Right ventricle myocardium superior (tissue), 1 donor: ENCODE data around the gene ZC3H14. TPM values are rescaled to one million over a fixed set of nuclear protein-coding genes. Genes with fewer than 3 reads are reported as not detected.

Experiments used
- ATAC-seq: fragments of 200-7000 bp; cut with Tn5 transposase; one replicate; pipeline ENCODE4 v1.9.1; 2020; ENCODE audit warnings: mild to moderate bottlenecking; ENCODE audit not compliant: poor library complexity
- DNase-seq: peaks from one replicate; pipeline ENCODE4 v3.0.0-alpha.2; 2020
- intact Hi-C: fragments of 100-400 bp; cut with DNase I; formaldehyde crosslinking; loops from one replicate; pipeline ENCODE4 v1.11.2; 2022
- total RNA-seq: library from RNA; stranded (reverse); fragmentation: NEBNext Ultra II Directional; extraction: Animal tissue kit (Norgen Biotek cat#: 25700); gene quantifications from one replicate; pipeline ENCODE4 v1.2.1, GENCODE V29; 2021
- donor health status: DM: no; HTN: yes; CAD: no; lungs with severe emphysema.

ZC3H14 gene
- total RNA-seq, 1 donor from 2014 or later: 36.6 TPM

- DNase-seq: no peak
- intact Hi-C loops: no loop called here
- ATAC-seq: no peak
Observed at GRCh38 chr14:88597601-88598000, 34.8 kb downstream of the ZC3H14 start.

GRCh38 chr14:88598097-88598675 lies 35.3 kb downstream of the ZC3H14 start:
- intact Hi-C loops: no loop called here
- ATAC-seq: no peak
- DNase-seq: no peak

GRCh38 chr14:88599326-88599725 lies 36.5 kb downstream of the ZC3H14 start:
- ATAC-seq: no peak
- no peak for DNase-seq

GRCh38 chr14:88599761-88600439 lies 37.1 kb downstream of the ZC3H14 start:
- DNase-seq (no peak), ATAC-seq (no peak)
- intact Hi-C loops: no loop called here

More at GRCh38 chr14:88599326-88599725, 36.5 kb downstream of the ZC3H14 start:
- intact Hi-C loops: no loop called here

GRCh38 chr14:88604212-88604611 lies 41.4 kb downstream of the ZC3H14 start:
- no peak for ATAC-seq
- DNase-seq: no peak
- intact Hi-C loops: no loop called here

GRCh38 chr14:88605594-88605993 lies 42.8 kb downstream of the ZC3H14 start:
- no peak for ATAC-seq
- intact Hi-C loops: no loop called here
- DNase-seq: no peak

- DNase-seq: no peak
- ATAC-seq: no peak
- intact Hi-C loops: no loop called here
Observed at GRCh38 chr14:88607829-88608228, 45.0 kb downstream of the ZC3H14 start.

- ATAC-seq: no peak
- intact Hi-C loops: no loop called here
- no peak for DNase-seq
Observed at GRCh38 chr14:88611878-88612277, 49.0 kb downstream of the ZC3H14 start.

- DNase-seq (no peak), ATAC-seq (no peak)
- intact Hi-C loops: no loop called here
Observed at GRCh38 chr14:88612981-88613380, 50.1 kb downstream of the ZC3H14 start.

- ATAC-seq: peak; percentile 48
- intact Hi-C loops: no loop called here
- no peak for DNase-seq
Observed at GRCh38 chr14:88613552-88614010, 50.7 kb downstream of the ZC3H14 start.

GRCh38 chr14:88614218-88614907 lies 51.5 kb downstream of the ZC3H14 start:
- DNase-seq: no peak
- no peak for ATAC-seq
- intact Hi-C loops: no loop called here

- DNase-seq (no peak), ATAC-seq (no peak)
- intact Hi-C loops: no loop called here
Observed at GRCh38 chr14:88616697-88617096, 53.9 kb downstream of the ZC3H14 start.

GRCh38 chr14:88617479-88617878 lies 54.6 kb downstream of the ZC3H14 start:
- ATAC-seq (no peak), DNase-seq (no peak)
- intact Hi-C loops: no loop called here

GRCh38 chr14:88618476-88618875 lies 55.6 kb downstream of the ZC3H14 start:
- intact Hi-C loops: no loop called here
- DNase-seq: no peak
- no peak for ATAC-seq

GRCh38 chr14:88621100-88621499 lies 58.3 kb downstream of the ZC3H14 start:
- DNase-seq (no peak), ATAC-seq (no peak)
- intact Hi-C loops: no loop called here

- intact Hi-C loops: no loop called here
- ATAC-seq: no peak
- DNase-seq: no peak
Observed at GRCh38 chr14:88625671-88626070, 62.8 kb downstream of the ZC3H14 start.

- DNase-seq (no peak), ATAC-seq (no peak)
- intact Hi-C loops: no loop called here
Observed at GRCh38 chr14:88628033-88628432, 65.2 kb downstream of the ZC3H14 start.

- ATAC-seq: no peak
Observed at GRCh38 chr14:88628462-88628861, 65.6 kb downstream of the ZC3H14 start.

GRCh38 chr14:88630565-88630964 lies 67.7 kb downstream of the ZC3H14 start:
- no peak for ATAC-seq
- intact Hi-C loops: no loop called here

More at GRCh38 chr14:88628462-88628861, 65.6 kb downstream of the ZC3H14 start:
- no peak for DNase-seq
- intact Hi-C loops: no loop called here

GRCh38 chr14:88631091-88631490 lies 68.3 kb downstream of the ZC3H14 start:
- ATAC-seq: no peak
- DNase-seq: no peak
- intact Hi-C loops: no loop called here

More at GRCh38 chr14:88630565-88630964, 67.7 kb downstream of the ZC3H14 start:
- no peak for DNase-seq
